ENCODE results near the gene ADGB.

The ADGB gene

GRCh38 chr6:146682919-146683318, 84.1 kb downstream of the ADGB start:
- H3F3A ChIP-seq (ENCODE audit: insufficient read depth, low read length): no peaks in the 10 kb centered on the region
- no peaks in the 10 kb centered on the region for H3K27me3 ChIP-seq (replicated peaks; ENCODE audit: insufficient read depth, low read length)
- no peaks in the 10 kb centered on the region for H3K9me3 ChIP-seq (replicated peaks; ENCODE audit: insufficient read depth, low read length)
- no peak overlapping the region for H3K9ac ChIP-seq (ENCODE audit: low read length)
- TF ChIP-seq CTCF (IDR thresholded peaks at IDR 0.05; ENCODE audit: low read length) (no peak), EZH2phosphoT487 (IDR thresholded peaks at IDR 0.05; ENCODE audit: low read length) (no peak), EZH2 (optimal IDR thresholded peaks at IDR 0.05; ENCODE audit: low read depth, low read length) (no peak)
- no peak overlapping the region for H2AFZ ChIP-seq (ENCODE audit: low read length)
- no peak for DNase-seq
- no peaks in the 10 kb centered on the region for H3K4me1 ChIP-seq (ENCODE audit: low read length)
- no peaks in the 10 kb centered on the region for H3K36me3 ChIP-seq (replicated peaks; ENCODE audit: insufficient read depth, low read length)
- no peaks in the 10 kb centered on the region for H4K20me1 ChIP-seq (ENCODE audit: insufficient read depth, low read length)
- H3K4me2 ChIP-seq (ENCODE audit: low read depth, low read length): no peak overlapping the region
- no peak overlapping the region for H3K27ac ChIP-seq (ENCODE audit: low read length)
- no peaks in the 10 kb centered on the region for H3K9me2 ChIP-seq (replicated peaks; ENCODE audit: insufficient read depth, low read length)
- H3K79me2 ChIP-seq (ENCODE audit: low read length): no peaks in the 10 kb centered on the region
- H3K4me3 ChIP-seq (ENCODE audit: low read length): no peak overlapping the region

- H3F3A ChIP-seq (ENCODE audit: insufficient read depth, low read length): no peaks in the 10 kb centered on the region
- H3K4me1 ChIP-seq (ENCODE audit: low read length): no peaks in the 10 kb centered on the region
- no peaks in the 10 kb centered on the region for H3K9me2 ChIP-seq (replicated peaks; ENCODE audit: insufficient read depth, low read length)
- no peak overlapping the region for H3K4me3 ChIP-seq (ENCODE audit: low read length)
- no peak overlapping the region for H2AFZ ChIP-seq (ENCODE audit: low read length)
- DNase-seq: no peak
- no peaks in the 10 kb centered on the region for H3K9me3 ChIP-seq (replicated peaks; ENCODE audit: insufficient read depth, low read length)
- no peaks in the 10 kb centered on the region for H3K36me3 ChIP-seq (replicated peaks; ENCODE audit: insufficient read depth, low read length)
- TF ChIP-seq EZH2phosphoT487 (IDR thresholded peaks at IDR 0.05; ENCODE audit: low read length) (no peak), CTCF (IDR thresholded peaks at IDR 0.05; ENCODE audit: low read length) (no peak), EZH2 (optimal IDR thresholded peaks at IDR 0.05; ENCODE audit: low read depth, low read length) (no peak)
- H3K27ac ChIP-seq (ENCODE audit: low read length): no peak overlapping the region
- no peaks in the 10 kb centered on the region for H3K79me2 ChIP-seq (ENCODE audit: low read length)
- no peaks in the 10 kb centered on the region for H3K27me3 ChIP-seq (replicated peaks; ENCODE audit: insufficient read depth, low read length)
- no peak overlapping the region for H3K9ac ChIP-seq (ENCODE audit: low read length)
- H3K4me2 ChIP-seq (ENCODE audit: low read depth, low read length): no peak overlapping the region
- no peaks in the 10 kb centered on the region for H4K20me1 ChIP-seq (ENCODE audit: insufficient read depth, low read length)
These were observed 91.0 kb downstream of the ADGB start for GRCh38 chr6:146689806-146690205.

- H3K27ac ChIP-seq (ENCODE audit: low read length): no peak overlapping the region
- no peak overlapping the region for H3K4me3 ChIP-seq (ENCODE audit: low read length)
- no peak overlapping the region for H2AFZ ChIP-seq (ENCODE audit: low read length)
- H3K4me1 ChIP-seq (ENCODE audit: low read length): no peaks in the 10 kb centered on the region
- no peak overlapping the region for H3K9ac ChIP-seq (ENCODE audit: low read length)
- no peaks in the 10 kb centered on the region for H3K9me3 ChIP-seq (replicated peaks; ENCODE audit: insufficient read depth, low read length)
- no peaks in the 10 kb centered on the region for H3K9me2 ChIP-seq (replicated peaks; ENCODE audit: insufficient read depth, low read length)
- H3K27me3 ChIP-seq (replicated peaks; ENCODE audit: insufficient read depth, low read length): no peaks in the 10 kb centered on the region
- H4K20me1 ChIP-seq (ENCODE audit: insufficient read depth, low read length): no peaks in the 10 kb centered on the region
- no peaks in the 10 kb centered on the region for H3K79me2 ChIP-seq (ENCODE audit: low read length)
- no peaks in the 10 kb centered on the region for H3K36me3 ChIP-seq (replicated peaks; ENCODE audit: insufficient read depth, low read length)
- H3K4me2 ChIP-seq (ENCODE audit: low read depth, low read length): no peak overlapping the region
- H3F3A ChIP-seq (ENCODE audit: insufficient read depth, low read length): no peaks in the 10 kb centered on the region
- no peak for DNase-seq
- TF ChIP-seq EZH2 (optimal IDR thresholded peaks at IDR 0.05; ENCODE audit: low read depth, low read length) (no peak), CTCF (IDR thresholded peaks at IDR 0.05; ENCODE audit: low read length) (no peak), EZH2phosphoT487 (IDR thresholded peaks at IDR 0.05; ENCODE audit: low read length) (no peak)
These were observed 94.6 kb downstream of the ADGB start for GRCh38 chr6:146693342-146693741.

All from MM.1S (cell line).